ENCODE results near the gene FAM193A.
A peak's percentile ranks its signal among the peaks of the same experiment; 100 is the strongest.

FAM193A gene

DNA sequence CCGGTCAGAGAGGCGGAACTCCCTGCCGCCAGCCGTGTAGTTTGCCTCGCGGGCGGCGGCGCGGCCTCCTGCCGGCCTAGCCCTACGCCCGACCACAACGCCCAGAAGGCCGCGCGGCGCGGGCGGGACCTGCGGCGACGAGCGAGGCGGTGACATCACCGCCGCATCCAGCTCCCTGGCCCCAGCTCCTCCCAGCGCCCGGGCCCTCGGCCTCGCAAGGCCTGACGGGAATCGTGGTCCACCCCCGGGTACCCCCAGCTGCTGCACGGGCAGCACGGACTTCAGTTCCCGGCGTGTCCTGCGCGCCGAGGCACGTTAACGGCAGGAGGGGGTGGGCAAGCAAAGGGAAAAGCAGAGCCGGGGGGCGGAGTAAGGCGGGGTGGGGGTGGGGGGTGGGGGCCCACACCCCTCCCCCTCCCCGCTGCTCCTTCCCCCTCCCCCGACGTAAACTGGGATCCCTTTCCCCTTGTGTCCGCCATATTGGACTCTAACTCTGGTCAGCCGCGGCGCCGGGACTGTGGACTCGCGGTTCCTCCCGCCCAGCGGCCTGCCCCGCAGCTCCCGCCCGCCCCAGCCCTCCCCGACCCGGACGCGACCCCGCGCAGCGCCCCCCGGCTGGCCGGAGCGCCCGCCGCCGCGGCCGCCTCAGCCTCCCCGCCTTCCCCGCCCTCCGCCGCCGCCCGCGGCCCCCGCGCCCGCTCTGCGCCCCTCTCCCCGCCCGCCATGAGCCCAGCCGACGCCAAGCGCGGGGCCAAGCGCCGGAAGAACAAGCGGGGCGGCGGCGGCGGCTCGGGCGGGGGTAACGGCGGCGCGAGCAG is at the start of gene FAM193A:
Gene FAM193A (plus strand): TSS at position 455 of the 818 bp plus-strand sequence. CDS start 269 bp downstream, at position 724.
- Histone ChIP-seq H4K20me1 (ENCODE audit: insufficient read depth, low read length) (peaks cover 19% of the 10 kb centered on the region), H2AFZ (ENCODE audit: low read depth, low read length) (peak within 1 kb of the TSS; percentile 70), H3K36me3 (replicated peaks; ENCODE audit: low read depth, low read length) (peaks cover 4% of the 10 kb centered on the region), H3K9me3 (ENCODE audit: insufficient read depth, low read length) (no peaks in the 10 kb centered on the region), H3K79me2 (ENCODE audit: low read length) (peaks cover 47% of the 10 kb centered on the region), H3K27me3 (ENCODE audit: low read depth, low read length) (no peaks in the 10 kb centered on the region), H3K4me1 (ENCODE audit: low read length) (peaks cover 11% of the 10 kb centered on the region), H3K27ac (ENCODE audit: low read length) (peak within 1 kb of the TSS; percentile 75), H3K4me3 (ENCODE audit: low read length) (peak within 1 kb of the TSS; percentile 99), H3K4me2 (ENCODE audit: low read length) (peak within 1 kb of the TSS; percentile 94), H3K9ac (ENCODE audit: low read length) (peak within 1 kb of the TSS; percentile 93)
- TF ChIP-seq EZH2phosphoT487 (IDR thresholded peaks at IDR 0.05; ENCODE audit: low read depth) = no peak
- no peak for TF ChIP-seq CTCF (IDR thresholded peaks at IDR 0.05; ENCODE audit: low read depth, low read length)

GRCh38 chr4:2486981-2487380 is 49.5 kb upstream of the FAM193A start:
- Histone ChIP-seq H3K79me2 (ENCODE audit: low read length) (peaks cover 99% of the 10 kb centered on the region), H3K4me3 (ENCODE audit: low read length) (no peak overlapping the region), H3K9me3 (ENCODE audit: insufficient read depth, low read length) (no peaks in the 10 kb centered on the region), H3K36me3 (replicated peaks; ENCODE audit: low read depth, low read length) (peaks cover 27% of the 10 kb centered on the region), H4K20me1 (ENCODE audit: insufficient read depth, low read length) (peaks cover 92% of the 10 kb centered on the region), H3K4me2 (ENCODE audit: low read length) (0 out of 2 replicates have a peak overlapping the region, but pooled peaks have one; percentile 90), H3K27me3 (ENCODE audit: low read depth, low read length) (no peaks in the 10 kb centered on the region), H3K27ac (ENCODE audit: low read length) (no peak overlapping the region), H3K9ac (ENCODE audit: low read length) (no peak overlapping the region), H3K4me1 (ENCODE audit: low read length) (peaks cover 56% of the 10 kb centered on the region), H2AFZ (ENCODE audit: low read depth, low read length) (no peak overlapping the region)
- TF ChIP-seq CTCF (IDR thresholded peaks at IDR 0.05; ENCODE audit: low read depth, low read length) (no peak), EZH2phosphoT487 (IDR thresholded peaks at IDR 0.05; ENCODE audit: low read depth) (no peak)

DNA sequence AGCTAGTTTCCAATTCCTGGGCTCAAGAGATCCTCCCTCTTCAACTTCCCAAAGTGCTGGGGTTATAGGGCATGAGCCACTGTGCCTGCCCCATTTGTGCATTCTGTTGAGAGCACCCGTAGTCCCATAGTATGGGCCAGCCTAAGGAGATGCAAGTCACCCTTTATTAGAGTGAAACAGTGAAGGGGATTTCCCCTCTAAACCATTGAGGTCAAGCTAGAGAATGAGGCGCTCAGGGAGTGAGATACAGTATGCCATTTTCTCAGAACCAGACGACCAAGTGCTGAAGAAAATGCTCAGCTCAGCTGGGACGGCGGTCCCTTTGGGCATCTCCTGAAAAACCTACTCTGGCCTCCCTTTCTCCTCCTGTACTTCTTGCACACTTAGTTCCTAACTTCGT is 48.8 kb upstream of the FAM193A start:
- Histone ChIP-seq H3K27me3 (ENCODE audit: low read depth, low read length) (no peaks in the 10 kb centered on the region), H3K9me3 (ENCODE audit: insufficient read depth, low read length) (no peaks in the 10 kb centered on the region), H2AFZ (ENCODE audit: low read depth, low read length) (no peak overlapping the region), H3K4me2 (ENCODE audit: low read length) (peak overlapping the region; percentile 48), H3K36me3 (replicated peaks; ENCODE audit: low read depth, low read length) (peaks cover 34% of the 10 kb centered on the region), H4K20me1 (ENCODE audit: insufficient read depth, low read length) (peaks cover 92% of the 10 kb centered on the region), H3K4me1 (ENCODE audit: low read length) (peaks cover 50% of the 10 kb centered on the region), H3K27ac (ENCODE audit: low read length) (peak overlapping the region; percentile 8; the same call in 1 of the 2 replicates), H3K4me3 (ENCODE audit: low read length) (peak overlapping the region; percentile 17), H3K9ac (ENCODE audit: low read length) (no peak overlapping the region), H3K79me2 (ENCODE audit: low read length) (peaks cover 99% of the 10 kb centered on the region)
- TF ChIP-seq CTCF (IDR thresholded peaks at IDR 0.05; ENCODE audit: low read depth, low read length) (no peak), EZH2phosphoT487 (IDR thresholded peaks at IDR 0.05; ENCODE audit: low read depth) (no peak)

DNA sequence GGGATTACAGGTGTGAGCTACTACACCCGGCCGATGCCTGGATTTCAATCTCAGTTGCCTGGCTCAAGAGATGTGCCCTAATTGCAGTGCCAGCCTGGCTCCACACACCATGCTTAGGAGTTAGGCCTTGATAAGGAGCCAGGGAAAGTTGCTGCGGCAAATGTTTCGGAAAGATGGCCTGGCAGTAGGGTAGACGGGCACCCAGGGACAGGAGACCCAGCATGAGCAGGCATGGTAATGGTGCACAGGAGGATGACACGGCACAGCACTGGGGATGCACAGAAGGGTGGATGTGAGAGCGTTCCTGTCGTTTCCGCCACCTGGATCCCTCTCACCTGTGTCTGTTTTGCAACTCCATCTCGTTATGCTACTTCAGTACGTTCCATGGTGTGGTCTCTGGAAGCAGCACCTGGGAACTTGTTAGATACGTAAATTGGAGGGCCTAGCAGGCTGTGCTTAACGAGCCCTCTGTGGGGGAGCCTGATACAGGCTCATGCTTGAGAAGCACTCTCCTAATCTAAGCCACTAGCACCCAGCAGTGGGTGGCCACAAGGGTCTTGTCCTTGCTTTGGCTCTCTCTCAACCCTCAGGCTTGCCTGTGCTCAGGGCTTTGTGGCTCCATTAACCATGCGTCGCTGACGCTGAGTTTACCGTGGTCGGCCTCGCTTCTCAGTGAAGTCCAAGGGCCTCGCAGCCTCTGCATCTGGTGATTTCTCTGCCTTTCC is 47.2 kb upstream of the FAM193A start:
- Histone ChIP-seq H2AFZ (ENCODE audit: low read depth, low read length) (no peak overlapping the region), H4K20me1 (ENCODE audit: insufficient read depth, low read length) (peaks cover 92% of the 10 kb centered on the region), H3K79me2 (ENCODE audit: low read length) (peaks cover 96% of the 10 kb centered on the region), H3K4me2 (ENCODE audit: low read length) (no peak overlapping the region), H3K4me3 (ENCODE audit: low read length) (no peak overlapping the region), H3K36me3 (replicated peaks; ENCODE audit: low read depth, low read length) (peaks cover 46% of the 10 kb centered on the region), H3K9me3 (ENCODE audit: insufficient read depth, low read length) (no peaks in the 10 kb centered on the region), H3K27ac (ENCODE audit: low read length) (no peak overlapping the region), H3K27me3 (ENCODE audit: low read depth, low read length) (no peaks in the 10 kb centered on the region), H3K4me1 (ENCODE audit: low read length) (peaks cover 37% of the 10 kb centered on the region), H3K9ac (ENCODE audit: low read length) (no peak overlapping the region)
- no peak for TF ChIP-seq CTCF (IDR thresholded peaks at IDR 0.05; ENCODE audit: low read depth, low read length)
- TF ChIP-seq EZH2phosphoT487 (IDR thresholded peaks at IDR 0.05; ENCODE audit: low read depth) = no peak

Measured in OCI-LY3 (cell line).